Activated T-helper 17 cell treated with anti-CD3 and anti-CD28 coated beads, Interleukin-2, amount 50 U/mL, for 72 hours (primary cell): ENCODE measurements around the gene TTC6. TPM values are rescaled to one million over a fixed set of nuclear protein-coding genes. Genes with fewer than 3 reads are reported as not detected.

Source experiments
- ATAC-seq: fragments of 150-1000 bp; cut with Tn5 transposase; replicated peaks from 2 replicates; pipeline ENCODE4 v1.10.0; 2021; ENCODE audit warnings: mild to moderate bottlenecking, moderate library complexity
- H3K27ac Mint-ChIP-seq: one replicate; pipeline ENCODE4 v1.8.0; 2022; ENCODE audit warnings: mixed read lengths
- H3K27me3 Mint-ChIP-seq: one replicate; pipeline ENCODE4 v1.8.0; 2022; ENCODE audit warnings: mixed read lengths
- H3K36me3 Mint-ChIP-seq: one replicate; pipeline ENCODE4 v1.8.0; 2022; ENCODE audit warnings: low read depth, mild to moderate bottlenecking, mixed read lengths
- H3K4me1 Mint-ChIP-seq: one replicate; pipeline ENCODE4 v1.8.0; 2022; ENCODE audit warnings: mixed read lengths
- H3K4me3 Mint-ChIP-seq: one replicate; pipeline ENCODE4 v1.8.0; 2022; ENCODE audit warnings: mild to moderate bottlenecking, mixed read lengths
- H3K9me3 Mint-ChIP-seq: one replicate; pipeline ENCODE4 v1.8.0; 2022; ENCODE audit warnings: mixed read lengths
- total RNA-seq, 2 donors: library from RNA; stranded (reverse); gene quantifications; one replicate each; pipeline ENCODE4 v1.2.3, GENCODE V29; 2022

TTC6 gene
- total RNA-seq, 2 donors from 2014 or later, result not detected

- H3K36me3 Mint-ChIP-seq, result peaks cover 16% of the 10 kb centered on the region
- no peak overlapping the region for H3K27ac Mint-ChIP-seq
- peaks cover 4% of the 10 kb centered on the region for H3K4me1 Mint-ChIP-seq
Measured at GRCh38 chr14:37590428-37591139, 4.8 kb upstream of the TTC6 start.

DNA sequence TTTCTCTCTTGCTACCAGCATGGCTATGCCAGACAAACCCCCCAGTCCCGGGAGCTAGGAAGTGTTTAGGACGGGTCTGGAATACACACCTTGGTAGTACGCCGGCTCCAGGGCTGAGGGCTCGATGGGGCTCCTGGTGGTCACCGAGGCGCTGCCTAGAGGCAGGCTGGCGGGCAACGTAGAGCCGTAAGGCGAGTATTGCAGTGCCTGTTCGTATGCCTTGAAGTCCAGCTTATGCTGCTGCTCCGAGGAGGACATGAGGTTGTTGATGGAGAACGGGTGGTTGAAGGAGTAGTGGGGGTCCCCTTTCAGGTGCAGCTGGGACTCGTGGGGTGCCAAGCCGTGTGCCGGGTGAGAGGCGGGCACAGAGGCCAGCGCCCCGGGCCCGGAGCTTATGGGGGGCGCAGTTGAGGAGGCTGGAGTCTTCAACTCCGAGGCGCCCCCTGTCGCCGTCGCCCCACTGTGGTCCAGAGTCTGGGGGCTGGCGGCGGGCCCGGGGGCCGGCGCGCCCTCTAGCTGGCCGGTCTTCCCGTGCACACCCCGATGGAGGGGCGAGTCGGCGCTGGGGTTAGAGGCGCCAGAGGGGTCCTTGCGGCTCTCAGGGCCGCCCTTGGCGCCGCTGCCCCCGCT lies 4.0 kb upstream of the TTC6 start:
- Mint-ChIP-seq H3K4me3 (no peak overlapping the region), H3K36me3 (peaks cover 24% of the 10 kb centered on the region), H3K27me3 (peaks cover 61% of the 10 kb centered on the region), H3K9me3 (peaks cover 7% of the 10 kb centered on the region), H3K4me1 (peaks cover 7% of the 10 kb centered on the region), H3K27ac (no peak overlapping the region)
- ATAC-seq, result no peak

More at GRCh38 chr14:37590428-37591139, 4.8 kb upstream of the TTC6 start:
- Mint-ChIP-seq H3K9me3 (peaks cover 7% of the 10 kb centered on the region), H3K27me3 (peaks cover 62% of the 10 kb centered on the region), H3K4me3 (no peak overlapping the region)
- no peak for ATAC-seq

- Mint-ChIP-seq H3K27me3 (peaks cover 63% of the 10 kb centered on the region), H3K4me3 (no peak overlapping the region), H3K36me3 (peaks cover 23% of the 10 kb centered on the region), H3K27ac (no peak overlapping the region), H3K4me1 (peaks cover 7% of the 10 kb centered on the region), H3K9me3 (peaks cover 7% of the 10 kb centered on the region)
- ATAC-seq, result no peak
Measured at GRCh38 chr14:37591941-37592481, 3.4 kb upstream of the TTC6 start.

- Mint-ChIP-seq H3K27ac (no peak overlapping the region), H3K9me3 (peaks cover 7% of the 10 kb centered on the region), H3K4me1 (peaks cover 7% of the 10 kb centered on the region), H3K27me3 (peaks cover 60% of the 10 kb centered on the region), H3K4me3 (no peak overlapping the region), H3K36me3 (peaks cover 20% of the 10 kb centered on the region)
- no peak for ATAC-seq
Measured at GRCh38 chr14:37592482-37593408, 2.7 kb upstream of the TTC6 start.

- H3K36me3 Mint-ChIP-seq, result peaks cover 20% of the 10 kb centered on the region
- no peak for ATAC-seq
- peaks cover 58% of the 10 kb centered on the region for H3K27me3 Mint-ChIP-seq
- peaks cover 7% of the 10 kb centered on the region for H3K9me3 Mint-ChIP-seq
- peak overlapping the region; percentile 53 for H3K4me3 Mint-ChIP-seq
- H3K27ac Mint-ChIP-seq, result no peak overlapping the region
- H3K4me1 Mint-ChIP-seq, result peaks cover 7% of the 10 kb centered on the region
Measured at GRCh38 chr14:37593511-37594237, 1.8 kb upstream of the TTC6 start.

GRCh38 chr14:37594238-37594970 lies 1.0 kb upstream of the TTC6 start:
- peaks cover 26% of the 10 kb centered on the region for H3K36me3 Mint-ChIP-seq
- no peak overlapping the region for H3K27ac Mint-ChIP-seq
- H3K4me1 Mint-ChIP-seq, result peaks cover 7% of the 10 kb centered on the region
- peak overlapping the region; percentile 53 for H3K4me3 Mint-ChIP-seq
- no peak for ATAC-seq
- peaks cover 57% of the 10 kb centered on the region for H3K27me3 Mint-ChIP-seq
- H3K9me3 Mint-ChIP-seq, result peaks cover under 1% of the 10 kb centered on the region

- peak; percentile 97 for ATAC-seq
- peak overlapping the region; percentile 85 for H3K27ac Mint-ChIP-seq
- H3K27me3 Mint-ChIP-seq, result peaks cover 55% of the 10 kb centered on the region
Measured at GRCh38 chr14:37595809-37596621, 586 bp downstream of the TTC6 start.

DNA sequence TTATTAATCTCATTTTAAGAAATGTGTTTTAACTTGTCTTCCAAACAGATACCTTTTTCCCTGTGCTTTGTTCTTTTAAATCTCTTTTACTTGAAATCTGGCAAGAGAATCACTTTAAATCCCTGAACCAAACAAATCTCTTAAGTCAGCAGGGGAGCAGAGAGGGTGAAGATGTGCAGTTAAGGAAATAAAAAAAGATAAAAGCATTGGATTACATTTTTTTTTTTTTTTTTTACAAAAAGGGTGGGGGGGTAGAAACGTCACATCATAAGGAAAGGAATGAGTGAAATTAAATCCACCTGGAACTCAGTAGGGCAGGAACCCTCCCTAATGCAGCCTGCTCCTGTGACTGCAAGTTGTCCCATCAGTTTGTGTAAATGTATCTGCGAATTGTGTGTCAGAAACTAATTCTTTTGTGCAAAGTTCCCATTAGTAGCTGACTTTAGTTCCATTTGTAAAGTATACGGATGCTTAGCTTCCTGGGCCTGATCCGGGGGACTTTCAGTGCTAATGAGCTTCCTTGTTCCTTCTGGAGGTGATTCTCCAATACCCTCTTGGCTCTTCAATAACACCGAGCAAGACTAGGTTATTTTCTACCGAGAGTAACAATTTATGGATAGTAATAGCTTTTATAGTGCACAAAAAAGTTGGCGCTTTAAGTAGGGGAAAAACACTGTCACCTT lies 1.5 kb downstream of the TTC6 start:
- Mint-ChIP-seq H3K27me3 (peaks cover 54% of the 10 kb centered on the region), H3K36me3 (peaks cover 18% of the 10 kb centered on the region)
- ATAC-seq, result no peak

More at GRCh38 chr14:37595809-37596621, 586 bp downstream of the TTC6 start:
- H3K9me3 Mint-ChIP-seq, result no peaks in the 10 kb centered on the region
- peaks cover 23% of the 10 kb centered on the region for H3K36me3 Mint-ChIP-seq
- peak overlapping the region; percentile 73 for H3K4me3 Mint-ChIP-seq
- H3K4me1 Mint-ChIP-seq, result peaks cover 7% of the 10 kb centered on the region

GRCh38 chr14:37597538-37597913 lies 2.1 kb downstream of the TTC6 start:
- no peak for ATAC-seq
- Mint-ChIP-seq H3K36me3 (peaks cover 18% of the 10 kb centered on the region), H3K27me3 (peaks cover 51% of the 10 kb centered on the region), H3K4me1 (peaks cover 7% of the 10 kb centered on the region), H3K9me3 (peaks cover 3% of the 10 kb centered on the region), H3K27ac (no peak overlapping the region), H3K4me3 (no peak overlapping the region)

More for the DNA sequence above, 1.5 kb downstream of the TTC6 start:
- Mint-ChIP-seq H3K9me3 (peaks cover 3% of the 10 kb centered on the region), H3K4me3 (no peak overlapping the region), H3K4me1 (peaks cover 7% of the 10 kb centered on the region), H3K27ac (no peak overlapping the region)

GRCh38 chr14:37597914-37598746 lies 2.7 kb downstream of the TTC6 start:
- Mint-ChIP-seq H3K4me3 (peak overlapping the region; percentile 12), H3K27me3 (peaks cover 51% of the 10 kb centered on the region), H3K27ac (no peak overlapping the region), H3K36me3 (peaks cover 18% of the 10 kb centered on the region), H3K4me1 (peaks cover 7% of the 10 kb centered on the region), H3K9me3 (peaks cover 3% of the 10 kb centered on the region)
- no peak for ATAC-seq

DNA sequence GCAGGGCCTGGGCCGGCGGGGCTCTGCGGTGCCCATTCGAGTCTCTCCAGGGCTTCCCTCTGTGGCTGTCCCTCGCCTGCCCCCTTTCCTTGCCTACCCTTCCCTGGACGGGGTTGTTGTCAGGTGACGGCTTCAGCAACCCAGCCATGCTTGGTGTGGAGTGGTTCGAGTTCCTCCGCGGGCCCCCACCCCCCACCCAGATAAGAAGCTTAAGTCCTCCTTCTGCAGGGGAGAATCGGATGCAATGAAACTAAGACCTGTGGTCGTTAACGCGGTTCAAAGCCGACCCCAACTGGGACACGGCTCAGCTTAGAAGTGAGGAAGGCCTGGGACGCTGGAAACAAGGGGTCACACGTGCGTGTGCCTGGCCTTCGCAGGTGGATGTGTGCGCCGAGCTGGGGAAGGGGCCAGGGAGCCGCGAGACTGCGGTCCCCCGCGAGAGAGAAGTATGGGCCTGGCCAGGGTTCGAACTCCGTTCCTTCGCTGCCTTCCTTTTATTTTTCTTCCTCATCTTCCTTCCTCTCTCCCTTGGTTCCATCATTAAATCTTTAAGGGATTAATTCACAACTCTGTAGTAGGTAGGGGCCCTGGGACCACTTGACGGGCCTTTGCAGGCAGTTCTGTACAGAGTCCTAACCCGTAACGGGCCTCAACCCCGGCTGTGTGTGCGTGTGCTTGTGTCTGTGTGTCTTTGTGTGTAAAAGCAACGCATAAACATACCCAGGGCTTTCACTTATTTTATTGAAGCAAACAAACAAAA lies 3.5 kb downstream of the TTC6 start:
- Mint-ChIP-seq H3K27ac (no peak overlapping the region), H3K4me1 (peaks cover 7% of the 10 kb centered on the region), H3K36me3 (peaks cover 18% of the 10 kb centered on the region), H3K27me3 (peaks cover 46% of the 10 kb centered on the region), H3K9me3 (peaks cover 3% of the 10 kb centered on the region), H3K4me3 (peak overlapping the region; percentile 12)
- ATAC-seq, result no peak
